Smooth muscle cell (in vitro differentiated cells): ENCODE measurements around the gene VAC14. TPM values are rescaled to one million over a fixed set of nuclear protein-coding genes. Genes with fewer than 3 reads are reported as not detected.

Experiments
- DNase-seq: peaks from one replicate; lab custom pipeline; 2025; ENCODE audit not compliant: unreplicated experiment; lab: John Stamatoyannopoulos, UW
- H2AFZ ChIP-seq: fragments of 200-600 bp; sonication (generic); 2 replicates; pipeline ENCODE4 v1.6.0; 2016; ENCODE audit warnings: antibody characterized with exemption, low read depth, mild to moderate bottlenecking
- H3F3A ChIP-seq: fragments of 200-600 bp; sonication (generic); 2 replicates; pipeline ENCODE4 v1.6.0; 2017; ENCODE audit warnings: antibody characterized with exemption, low read depth
- H3K27ac ChIP-seq: fragments of 200-600 bp; sonication (generic); 2 replicates; pipeline ENCODE4 v1.5.1; 2016; ENCODE audit warnings: low read depth, mild to moderate bottlenecking
- H3K27me3 ChIP-seq: fragments of 200-600 bp; sonication (generic); 2 replicates; pipeline ENCODE4 v1.6.1; 2016; ENCODE audit warnings: low read depth, mild to moderate bottlenecking
- H3K36me3 ChIP-seq: fragments of 200-600 bp; sonication (generic); 2 replicates; pipeline ENCODE4 v1.5.1; 2016; ENCODE audit warnings: low read depth
- H3K4me1 ChIP-seq: fragments of 200-600 bp; sonication (generic); 2 replicates; pipeline ENCODE4 v1.5.1; 2016; ENCODE audit warnings: low read depth
- H3K4me2 ChIP-seq: fragments of 200-600 bp; sonication (generic); 2 replicates; pipeline ENCODE4 v1.6.0; 2016; ENCODE audit warnings: mild to moderate bottlenecking
- H3K4me3 ChIP-seq: fragments of 200-600 bp; sonication (generic); 2 replicates; pipeline ENCODE4 v1.5.1; 2016; ENCODE audit warnings: mild to moderate bottlenecking
- H3K79me2 ChIP-seq: fragments of 200-600 bp; sonication (generic); 2 replicates; pipeline ENCODE4 v1.6.0; 2016; ENCODE audit warnings: low read depth, mild to moderate bottlenecking
- H3K9ac ChIP-seq: fragments of 200-600 bp; sonication (generic); 2 replicates; pipeline ENCODE4 v1.6.0; 2016; ENCODE audit warnings: low read depth
- H3K9me3 ChIP-seq: fragments of 200-600 bp; sonication (generic); replicated peaks from 2 replicates; pipeline ENCODE4 v1.5.1; 2016; ENCODE audit warnings: low read depth
- H4K20me1 ChIP-seq: fragments of 200-600 bp; sonication (generic); 2 replicates; pipeline ENCODE4 v1.6.0; 2016; ENCODE audit warnings: low read depth
- WGBS: methylation state at CpG from one replicate; pipeline ENCODE4 v1.1.7; 2016; ENCODE audit warnings: low lambda C conversion rate; 5-methylcytosine and 5-hydroxymethylcytosine counted together
- polyA plus RNA-seq: library from polyadenylated mRNA; unstranded; fragments of >200 nt; fragmentation: Nextera tagmentation; extraction: Ambion mirVana; gene quantifications from 2 replicates; pipeline ENCODE4 v1.2.1, GENCODE V29; 2016
- total RNA-seq: library from RNA; depleted of rRNA; stranded (reverse); fragments of >200 nt; gene quantifications from 2 replicates; pipeline ENCODE4 v1.2.3, GENCODE V29; 2014
- TF ChIP-seq, protein P1 (sequence below): fragments of 200-600 bp; sonication (generic); IDR thresholded peaks from 2 replicates; pipeline ENCODE4 v1.5.1; 2017; ENCODE audit warnings: borderline replicate concordance, mild to moderate bottlenecking, antibody characterized with exemption; ENCODE audit not compliant: insufficient read depth, poor library complexity, severe bottlenecking

VAC14 gene
- total and polyA plus RNA-seq, 2 experiments from 2014 or later, result 27.9 to 52.3 TPM

DNA sequence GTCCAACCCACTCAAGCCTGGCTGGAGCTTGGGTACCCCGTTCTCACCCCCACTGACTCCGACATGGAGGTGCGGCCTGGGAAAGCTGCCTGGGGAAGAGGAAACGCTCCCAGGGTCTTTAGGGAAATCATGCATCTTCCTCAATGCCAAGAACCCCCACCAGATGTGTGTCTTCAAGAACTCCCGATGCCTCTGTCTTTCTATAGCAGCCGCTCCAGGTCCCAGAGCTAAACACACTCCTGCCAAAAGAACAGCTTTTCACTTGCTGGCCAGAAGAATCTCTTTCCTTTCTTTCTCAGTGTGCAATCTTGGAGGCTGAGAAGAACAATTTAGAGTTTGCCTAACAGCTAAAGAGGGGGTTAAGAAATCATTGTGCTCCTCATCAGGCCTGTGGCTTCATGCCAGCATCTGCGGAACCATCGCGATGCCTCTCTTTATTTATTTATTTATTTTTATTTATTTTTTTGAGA is 74.0 kb downstream of the VAC14 start:
- no peak for DNase-seq
- H3K4me3 ChIP-seq, result no peak overlapping the region
- H3K36me3 ChIP-seq, result no peaks in the 10 kb centered on the region
- WGBS, result 95% methylated on average over 9 of the region's 9 CpGs
- no peak overlapping the region for H3K9ac ChIP-seq
- H3K4me1 ChIP-seq, result peaks cover 11% of the 10 kb centered on the region
- H3K9me3 ChIP-seq, result no peaks in the 10 kb centered on the region
- TF ChIP-seq, protein P1, sequence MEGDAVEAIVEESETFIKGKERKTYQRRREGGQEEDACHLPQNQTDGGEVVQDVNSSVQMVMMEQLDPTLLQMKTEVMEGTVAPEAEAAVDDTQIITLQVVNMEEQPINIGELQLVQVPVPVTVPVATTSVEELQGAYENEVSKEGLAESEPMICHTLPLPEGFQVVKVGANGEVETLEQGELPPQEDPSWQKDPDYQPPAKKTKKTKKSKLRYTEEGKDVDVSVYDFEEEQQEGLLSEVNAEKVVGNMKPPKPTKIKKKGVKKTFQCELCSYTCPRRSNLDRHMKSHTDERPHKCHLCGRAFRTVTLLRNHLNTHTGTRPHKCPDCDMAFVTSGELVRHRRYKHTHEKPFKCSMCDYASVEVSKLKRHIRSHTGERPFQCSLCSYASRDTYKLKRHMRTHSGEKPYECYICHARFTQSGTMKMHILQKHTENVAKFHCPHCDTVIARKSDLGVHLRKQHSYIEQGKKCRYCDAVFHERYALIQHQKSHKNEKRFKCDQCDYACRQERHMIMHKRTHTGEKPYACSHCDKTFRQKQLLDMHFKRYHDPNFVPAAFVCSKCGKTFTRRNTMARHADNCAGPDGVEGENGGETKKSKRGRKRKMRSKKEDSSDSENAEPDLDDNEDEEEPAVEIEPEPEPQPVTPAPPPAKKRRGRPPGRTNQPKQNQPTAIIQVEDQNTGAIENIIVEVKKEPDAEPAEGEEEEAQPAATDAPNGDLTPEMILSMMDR, result no peak
- H3K4me2 ChIP-seq, result no peak overlapping the region
- H3F3A ChIP-seq, result no peaks in the 10 kb centered on the region
- no peak overlapping the region for H3K27ac ChIP-seq
- no peak overlapping the region for H2AFZ ChIP-seq
- H4K20me1 ChIP-seq, result no peaks in the 10 kb centered on the region
- no peaks in the 10 kb centered on the region for H3K79me2 ChIP-seq
- H3K27me3 ChIP-seq, result no peaks in the 10 kb centered on the region

DNA sequence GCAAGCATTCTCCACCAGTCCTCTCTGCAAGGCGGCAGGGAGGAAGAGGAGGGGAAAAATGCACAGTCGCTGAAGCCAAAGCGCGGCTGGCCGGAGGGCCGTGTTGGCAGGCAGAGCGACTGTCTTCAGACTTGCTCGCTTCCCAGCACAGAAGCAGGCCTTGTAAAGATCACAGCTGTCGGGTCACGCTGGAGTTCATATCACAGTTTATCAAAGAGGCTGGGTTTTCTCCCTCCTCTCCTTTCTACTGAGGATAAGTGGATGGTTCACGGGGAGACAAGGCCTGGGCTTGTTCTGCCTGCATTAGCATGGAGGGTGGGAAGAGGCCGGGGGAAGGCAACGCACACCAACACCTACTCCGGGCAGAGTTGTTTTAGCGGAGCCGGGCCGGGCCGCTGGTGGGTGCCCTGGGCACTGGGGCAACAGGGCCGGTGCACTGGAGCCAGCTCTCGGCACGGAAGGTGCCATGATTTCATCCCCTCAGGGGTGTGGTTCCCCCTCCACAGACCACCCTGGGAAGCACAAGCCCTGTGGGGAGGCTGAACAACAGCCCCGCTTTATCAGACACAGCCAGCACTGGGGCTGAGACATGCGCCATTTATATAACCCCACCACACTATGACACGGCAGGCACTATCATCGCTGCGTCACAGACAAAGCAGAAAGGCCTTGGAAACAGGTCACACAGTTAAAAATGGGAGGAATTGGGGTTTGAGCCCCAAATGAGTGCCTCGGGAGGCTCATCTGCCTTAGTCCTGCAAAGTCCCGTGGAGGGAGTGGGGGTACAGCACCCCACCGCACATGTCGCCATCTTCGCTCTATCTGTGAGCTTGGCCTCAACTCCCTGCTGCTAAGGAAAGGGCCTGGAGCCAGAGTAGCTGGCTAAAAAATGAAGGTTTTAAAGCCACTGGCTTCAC is 74.8 kb downstream of the VAC14 start:
- Histone ChIP-seq H3K4me2 (peak overlapping the region; percentile 59), H3K27me3 (no peaks in the 10 kb centered on the region), H3K4me1 (peaks cover 11% of the 10 kb centered on the region), H3K36me3 (no peaks in the 10 kb centered on the region), H3K79me2 (no peaks in the 10 kb centered on the region), H2AFZ (no peak overlapping the region), H3K9ac (no peak overlapping the region), H3K9me3 (no peaks in the 10 kb centered on the region), H3F3A (no peaks in the 10 kb centered on the region), H3K27ac (peak overlapping the region; percentile 24), H3K4me3 (no peak overlapping the region), H4K20me1 (no peaks in the 10 kb centered on the region)
- DNase-seq, result no peak
- 57% methylated on average over 31 of the region's 31 CpGs for WGBS
- TF ChIP-seq, protein P1, result no peak

DNA sequence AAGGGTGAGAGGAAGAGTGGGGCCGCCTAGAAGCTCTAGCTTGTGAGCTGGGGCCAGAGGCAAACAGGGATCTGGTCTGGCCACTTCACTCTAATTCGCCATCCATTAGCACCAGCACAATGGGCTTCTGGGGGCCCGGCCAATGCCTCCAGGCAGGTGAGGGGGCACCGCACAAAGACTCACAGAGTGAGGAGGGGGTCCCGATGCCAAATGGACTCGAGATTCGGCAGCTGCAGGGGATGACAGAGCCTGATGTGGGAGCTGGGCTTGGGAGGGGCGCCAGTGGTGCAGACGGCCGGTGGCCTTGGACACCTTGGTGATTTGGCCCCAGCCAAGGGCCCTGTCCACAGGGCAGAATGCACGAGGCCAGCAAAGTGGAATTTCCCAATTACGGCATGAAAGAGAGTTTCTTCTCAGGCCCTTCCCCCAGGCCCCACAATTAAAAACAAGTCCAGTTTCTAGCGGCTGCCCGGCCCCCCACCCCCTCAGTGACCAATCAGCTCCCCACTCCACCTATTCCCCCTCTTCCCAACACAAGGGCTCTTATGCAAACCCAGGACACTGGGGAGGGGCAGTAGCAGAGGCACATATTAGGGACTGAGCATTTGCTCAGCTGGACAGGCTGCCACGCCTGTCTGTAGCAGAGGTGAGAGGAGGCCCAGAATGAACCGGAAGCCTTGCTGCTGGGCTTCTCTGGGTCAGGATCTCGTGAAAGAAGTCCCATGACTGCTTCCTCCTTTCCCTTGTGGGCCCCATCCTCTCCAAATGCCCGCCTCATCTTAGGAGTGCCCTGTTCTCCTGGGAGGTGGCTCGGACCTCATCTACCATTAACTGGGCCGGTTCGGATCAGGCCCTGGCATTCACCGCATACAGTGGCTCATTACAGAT is 75.7 kb downstream of the VAC14 start:
- H4K20me1 ChIP-seq, result no peaks in the 10 kb centered on the region
- no peaks in the 10 kb centered on the region for H3K9me3 ChIP-seq
- H3K27ac ChIP-seq, result peak overlapping the region; percentile 24
- no peak overlapping the region for H2AFZ ChIP-seq
- no peak overlapping the region for H3K9ac ChIP-seq
- H3K4me3 ChIP-seq, result no peak overlapping the region
- no peaks in the 10 kb centered on the region for H3F3A ChIP-seq
- H3K27me3 ChIP-seq, result no peaks in the 10 kb centered on the region
- DNase-seq, result no peak
- TF ChIP-seq, protein P1, result no peak
- peak overlapping the region; percentile 59 for H3K4me2 ChIP-seq
- H3K36me3 ChIP-seq, result no peaks in the 10 kb centered on the region
- peaks cover 11% of the 10 kb centered on the region for H3K4me1 ChIP-seq
- WGBS, result 68% methylated on average over 19 of the region's 22 CpGs
- H3K79me2 ChIP-seq, result no peaks in the 10 kb centered on the region
